Stimulated activated naive CD8-positive, alpha-beta T cell treated with anti-CD3 and anti-CD28 coated beads, Interleukin-15, amount 100 ng/mL, for 72 hours (primary cell): Measurements from ENCODE around the gene BUD23.
"Not testable (repeated sequence)": the region's sequence is repeated elsewhere in the genome, so short reads cannot be mapped to it uniquely, and the experiment has no call there.

Experiments used
- ATAC-seq: fragments of 150-1000 bp; cut with Tn5 transposase; 2 replicates; pipeline ENCODE4 v1.10.0; 2021; ENCODE audit warnings: mild to moderate bottlenecking, moderate library complexity
- DNase-seq, 2 donors: peaks; one replicate each; pipeline ENCODE4 v3.0.0; 2021 to 2022
- H3K27ac Mint-ChIP-seq, 2 donors: one replicate each; pipeline ENCODE4 v1.8.0; 2022; ENCODE audit warnings: mild to moderate bottlenecking in 2 of 2, mixed read lengths in 2 of 2, moderate library complexity in 2 of 2
- H3K27me3 Mint-ChIP-seq: one replicate; pipeline ENCODE4 v1.8.0; 2022; ENCODE audit warnings: mixed read lengths
- H3K4me1 Mint-ChIP-seq: one replicate; pipeline ENCODE4 v1.8.0; 2022; ENCODE audit warnings: mild to moderate bottlenecking, mixed read lengths
- H3K4me3 Mint-ChIP-seq, 2 donors: one replicate each; pipeline ENCODE4 v1.8.0; 2022; ENCODE audit warnings: mild to moderate bottlenecking in 2 of 2, mixed read lengths in 2 of 2, moderate library complexity in 1 of 2
- H3K9me3 Mint-ChIP-seq, 2 donors: one replicate each; pipeline ENCODE4 v1.8.0; 2022; ENCODE audit warnings: mixed read lengths in 2 of 2

The BUD23 gene

DNA sequence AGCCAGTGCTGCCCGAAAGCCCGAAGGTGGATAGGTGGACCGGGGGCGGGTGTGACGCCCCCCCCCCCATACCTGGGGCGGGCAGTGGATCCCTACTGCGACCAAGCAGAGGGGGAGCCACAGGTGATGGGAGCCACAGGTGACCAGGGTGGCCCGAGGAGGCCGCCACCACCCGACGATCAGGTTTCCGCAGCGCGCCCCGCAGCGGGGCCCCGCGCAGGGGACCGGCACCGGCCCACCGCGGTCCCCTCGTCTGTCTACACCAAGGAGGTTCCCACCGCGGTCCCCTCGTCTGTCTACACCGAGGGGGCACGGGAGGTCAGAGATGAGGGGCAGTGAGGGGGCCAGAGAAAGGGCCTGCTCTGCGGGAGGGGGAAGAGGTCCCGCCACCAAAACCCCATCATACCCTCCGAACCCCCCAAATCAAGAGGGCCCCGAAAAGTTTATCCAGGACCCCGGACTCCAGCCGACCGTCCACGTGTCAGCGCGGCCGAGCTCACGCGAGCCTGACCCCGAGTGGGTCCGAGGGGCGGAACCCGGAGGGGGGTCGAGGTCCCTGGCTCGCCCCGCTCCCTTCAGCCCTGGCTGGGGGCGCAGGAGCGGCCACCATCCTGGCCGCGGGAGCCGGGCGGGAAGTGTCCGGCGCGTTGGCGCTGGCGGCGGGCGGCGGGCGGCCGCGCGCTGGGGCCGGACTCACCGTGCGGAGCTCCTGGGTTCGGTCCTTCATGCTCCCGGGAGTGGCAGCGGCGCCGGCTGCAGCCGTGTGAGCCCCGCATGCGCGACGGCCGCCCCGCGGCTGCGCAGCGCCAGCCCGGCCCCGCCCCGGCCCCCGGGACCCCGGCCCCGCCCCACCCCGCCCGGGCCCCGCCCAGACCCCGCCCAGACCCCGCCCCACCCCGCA, 35.8 kb downstream of the BUD23 start, which contains the start of gene STX1A:
Gene STX1A (minus strand): TSS at position 765 of the 901 bp plus-strand sequence. CDS start 38 bp downstream, at position 727.
- ATAC-seq: peak; percentile 75
- peak; percentile 68 to 77 for DNase-seq
- Mint-ChIP-seq H3K9me3 (no peaks in the 10 kb centered on the region), H3K27ac (peak within 1 kb of the TSS; percentile 29 to 72), H3K27me3 (peaks cover 19% of the 10 kb centered on the region), H3K4me1 (peaks cover 42% of the 10 kb centered on the region), H3K4me3 (peak within 1 kb of the TSS; percentile 80 to 86)

DNA sequence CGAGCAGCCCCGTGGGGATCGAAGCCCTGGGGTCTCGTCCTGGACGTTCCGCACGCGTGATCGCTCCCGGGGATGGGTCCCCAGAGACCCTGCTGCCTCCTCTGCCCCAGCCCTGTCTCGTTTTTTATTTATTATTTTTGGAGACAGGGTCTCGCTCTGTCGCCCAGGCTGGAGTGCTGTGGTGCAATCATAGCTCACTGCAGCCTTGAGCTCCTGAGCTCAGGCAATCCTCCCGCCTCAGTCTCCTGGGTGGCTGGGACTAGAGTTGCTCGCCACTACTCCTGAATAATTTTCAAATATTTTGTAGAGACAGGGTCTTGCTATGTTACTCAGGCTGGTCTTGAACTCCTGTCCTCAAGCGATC, 36.4 kb downstream of the BUD23 start:
- Mint-ChIP-seq H3K9me3 (no peaks in the 10 kb centered on the region), H3K27me3 (peaks cover 22% of the 10 kb centered on the region), H3K4me3 (peak overlapping the region; percentile 52 to 74), H3K4me1 (peaks cover 42% of the 10 kb centered on the region), H3K27ac (peak overlapping the region in 1 of 2 donors; percentile 72)
- ATAC-seq (no peak), DNase-seq (no peak)

DNA sequence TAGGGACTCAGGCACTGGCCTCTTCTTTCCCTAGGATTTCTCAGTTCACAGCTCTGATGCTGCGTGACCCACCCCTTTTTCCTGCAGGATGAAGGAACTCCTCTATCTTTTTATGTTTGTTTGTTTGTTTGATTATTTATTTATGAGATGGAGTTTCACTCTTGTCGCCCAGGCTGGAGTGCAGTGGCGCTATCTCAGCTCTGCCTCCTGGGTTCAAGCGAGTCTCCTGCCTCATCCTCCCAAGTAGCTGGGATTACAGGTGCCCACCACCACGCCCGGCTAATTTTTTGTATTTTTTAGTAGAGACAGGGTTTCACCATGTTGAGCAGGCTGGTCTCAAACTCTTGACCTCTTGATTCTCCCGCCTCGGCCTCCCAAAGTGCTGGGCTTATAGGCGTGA, 37.0 kb downstream of the BUD23 start:
- Mint-ChIP-seq H3K4me3 (peak overlapping the region; percentile 52 to 74), H3K4me1 (peaks cover 40% of the 10 kb centered on the region), H3K27ac (peak overlapping the region in 1 of 2 donors; percentile 29), H3K27me3 (peaks cover 26% of the 10 kb centered on the region)
- H3K9me3 Mint-ChIP-seq, ATAC-seq, DNase-seq: not testable (repeated sequence)

DNA sequence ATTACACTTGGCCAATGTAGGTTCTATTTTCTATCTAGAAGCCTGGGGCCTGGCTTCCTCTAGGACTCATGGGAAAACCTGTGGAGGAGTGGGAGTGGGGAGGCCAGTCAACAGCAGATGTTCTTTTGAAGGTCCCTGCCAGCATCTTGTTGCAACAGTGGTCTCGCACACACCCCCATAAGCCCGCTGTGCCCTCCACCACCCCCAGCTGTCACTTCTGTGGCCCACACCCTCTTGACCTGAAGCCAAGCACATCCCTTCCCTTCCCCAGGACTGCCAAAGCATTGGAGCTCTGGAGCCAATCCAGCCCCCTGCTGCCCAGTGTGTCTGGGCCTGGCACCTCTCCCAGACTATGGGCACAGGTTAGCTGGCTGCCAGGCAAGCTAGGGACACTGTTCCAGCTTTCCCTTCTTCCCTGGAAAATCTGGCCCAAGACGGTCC, 38.0 kb downstream of the BUD23 start:
- Mint-ChIP-seq H3K9me3 (no peaks in the 10 kb centered on the region), H3K27me3 (peaks cover 26% of the 10 kb centered on the region), H3K27ac (no peak overlapping the region), H3K4me3 (no peak overlapping the region), H3K4me1 (peaks cover 31% of the 10 kb centered on the region)
- ATAC-seq (no peak), DNase-seq (no peak)

DNA sequence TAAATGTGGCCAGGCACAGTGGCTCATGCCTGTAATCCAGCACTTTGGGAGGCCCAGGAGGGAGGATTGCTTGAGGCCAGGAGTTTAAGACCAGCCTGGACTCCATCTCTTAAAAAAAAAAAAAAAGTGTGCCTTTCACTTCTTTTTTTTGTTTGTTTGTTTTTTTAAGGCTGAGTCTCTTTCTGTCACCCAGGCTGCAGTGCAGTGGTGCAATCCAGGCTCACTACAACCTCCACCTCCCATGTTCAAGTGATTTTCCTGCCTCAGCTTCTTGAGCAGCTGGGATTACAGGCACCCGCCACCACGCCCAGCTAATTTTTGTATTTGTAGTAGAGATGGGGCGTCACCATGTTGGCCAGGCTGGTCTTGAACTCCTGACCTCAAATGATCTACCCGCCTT, 38.8 kb downstream of the BUD23 start:
- not testable (repeated sequence) for DNase-seq, ATAC-seq, H3K9me3 Mint-ChIP-seq, H3K4me3 Mint-ChIP-seq, H3K27ac Mint-ChIP-seq
- peaks cover 26% of the 10 kb centered on the region for H3K27me3 Mint-ChIP-seq
- peaks cover 24% of the 10 kb centered on the region for H3K4me1 Mint-ChIP-seq

DNA sequence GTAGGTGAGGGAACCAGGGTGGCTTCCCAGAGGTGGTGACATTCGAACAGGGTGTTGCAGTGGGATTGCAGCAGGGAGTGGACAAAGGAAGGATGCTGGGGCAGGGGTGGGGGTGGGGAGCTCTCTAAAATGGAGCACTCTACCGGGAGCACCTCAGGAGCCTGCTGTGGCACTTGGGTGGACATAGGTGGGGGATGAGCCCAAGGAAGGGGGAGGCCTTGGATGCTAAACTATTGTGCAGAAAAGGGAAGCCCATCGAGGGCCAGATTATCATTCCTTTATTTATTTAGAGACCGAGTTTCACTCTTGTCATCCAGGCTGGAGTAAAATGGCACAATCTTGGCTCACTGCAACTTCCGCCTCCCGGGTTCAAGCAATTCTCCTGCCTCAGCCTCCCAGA, 39.4 kb downstream of the BUD23 start:
- DNase-seq (no peak), ATAC-seq (no peak)

DNA sequence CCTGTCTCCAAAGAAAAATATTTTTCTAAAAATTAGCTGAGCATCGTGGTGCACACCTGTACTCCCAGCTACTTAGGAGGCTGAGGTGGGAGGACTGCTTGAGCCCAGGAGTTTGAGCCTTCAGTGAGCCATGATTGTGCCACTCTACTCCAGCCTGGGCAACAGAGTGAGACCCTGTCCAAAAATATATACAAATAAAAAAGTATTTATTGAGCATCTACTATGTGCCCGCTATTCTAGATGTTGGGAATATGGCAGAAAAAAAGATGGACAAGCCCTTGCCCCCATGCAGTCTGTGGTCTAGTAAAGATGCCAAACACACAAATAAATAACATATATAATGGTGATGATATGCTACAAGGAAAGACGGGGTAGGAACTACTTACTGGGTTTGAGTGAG, 40.4 kb downstream of the BUD23 start:
- H3K27me3 Mint-ChIP-seq: peaks cover 36% of the 10 kb centered on the region
- H3K9me3 Mint-ChIP-seq: no peaks in the 10 kb centered on the region
- H3K4me3 Mint-ChIP-seq: no peak overlapping the region
- peaks cover 7% of the 10 kb centered on the region for H3K4me1 Mint-ChIP-seq
- DNase-seq: no peak
- H3K27ac Mint-ChIP-seq: no peak overlapping the region
- ATAC-seq: no peak

More for the DNA sequence above, 39.4 kb downstream of the BUD23 start:
- H3K9me3 Mint-ChIP-seq: no peaks in the 10 kb centered on the region
- peaks cover 26% of the 10 kb centered on the region for H3K27me3 Mint-ChIP-seq
- H3K27ac Mint-ChIP-seq: no peak overlapping the region
- no peak overlapping the region for H3K4me3 Mint-ChIP-seq
- peaks cover 18% of the 10 kb centered on the region for H3K4me1 Mint-ChIP-seq

DNA sequence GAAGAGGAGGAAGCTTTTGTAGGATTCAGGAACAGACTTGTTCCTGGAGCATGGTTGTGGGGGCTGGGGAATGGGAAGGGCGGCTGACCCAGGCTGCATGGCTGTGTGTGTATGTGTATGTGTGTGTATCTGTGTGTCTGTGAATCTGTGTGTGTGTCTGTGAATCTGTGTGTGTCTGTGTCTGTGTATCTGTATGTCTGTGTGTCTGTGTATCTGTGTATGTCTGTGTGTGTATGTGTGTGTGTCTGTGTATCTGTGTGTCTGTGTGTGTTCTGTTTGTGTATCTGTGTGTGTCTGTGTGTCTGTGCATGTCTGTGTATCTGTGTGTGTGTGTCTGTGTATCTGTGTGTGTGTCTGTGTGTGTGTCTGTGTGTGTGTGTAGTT, 42.7 kb downstream of the BUD23 start:
- Mint-ChIP-seq H3K4me1 (no peaks in the 10 kb centered on the region), H3K27me3 (peaks cover 24% of the 10 kb centered on the region), H3K4me3 (no peak overlapping the region), H3K9me3 (no peaks in the 10 kb centered on the region), H3K27ac (no peak overlapping the region)
- ATAC-seq: peak; percentile 54
- no peak for DNase-seq

DNA sequence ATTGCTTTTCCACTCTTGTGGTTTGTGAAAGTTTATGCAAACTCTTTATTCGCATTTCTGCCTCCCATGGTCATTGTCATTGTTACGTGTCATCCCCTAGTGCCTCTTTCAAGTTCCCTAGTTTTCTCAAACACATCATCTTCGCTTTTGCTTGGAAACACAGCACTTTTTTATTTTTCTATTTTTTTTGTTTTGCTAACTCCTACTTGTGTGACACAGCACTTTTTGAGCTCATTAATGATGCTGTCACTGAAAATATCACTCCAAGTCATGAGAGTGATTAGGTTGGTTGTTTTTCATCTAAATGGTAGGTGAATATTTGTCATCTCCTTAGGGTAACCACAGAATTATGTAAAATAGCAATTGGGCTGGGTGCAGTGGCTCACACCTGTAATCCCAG, 44.6 kb downstream of the BUD23 start:
- Mint-ChIP-seq H3K4me1 (no peaks in the 10 kb centered on the region), H3K9me3 (no peaks in the 10 kb centered on the region), H3K4me3 (no peak overlapping the region), H3K27ac (no peak overlapping the region), H3K27me3 (peaks cover 19% of the 10 kb centered on the region)
- DNase-seq: no peak
- no peak for ATAC-seq

DNA sequence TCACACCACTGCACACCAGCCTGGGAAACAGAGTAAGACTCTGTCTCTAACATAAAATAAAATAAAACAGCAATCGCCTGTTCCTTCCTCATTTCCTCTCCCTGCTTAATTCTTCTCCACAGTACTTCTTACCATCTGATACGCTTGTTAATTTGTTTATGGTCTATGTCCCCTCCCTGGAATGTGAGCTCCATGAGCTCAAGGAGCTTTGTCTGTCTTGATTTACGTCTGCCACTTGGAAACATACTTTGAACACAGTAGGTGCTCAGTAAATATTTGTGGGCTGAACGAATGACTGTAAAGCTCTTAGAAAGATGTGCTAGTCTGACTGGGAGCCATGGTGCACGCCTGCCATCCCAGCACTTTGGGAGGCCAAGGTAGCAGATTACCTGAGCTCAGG, 45.2 kb downstream of the BUD23 start:
- H3K4me3 Mint-ChIP-seq: no peak overlapping the region
- H3K9me3 Mint-ChIP-seq: no peaks in the 10 kb centered on the region
- peaks cover 19% of the 10 kb centered on the region for H3K27me3 Mint-ChIP-seq
- no peaks in the 10 kb centered on the region for H3K4me1 Mint-ChIP-seq
- DNase-seq: no peak
- no peak for ATAC-seq
- H3K27ac Mint-ChIP-seq: no peak overlapping the region

DNA sequence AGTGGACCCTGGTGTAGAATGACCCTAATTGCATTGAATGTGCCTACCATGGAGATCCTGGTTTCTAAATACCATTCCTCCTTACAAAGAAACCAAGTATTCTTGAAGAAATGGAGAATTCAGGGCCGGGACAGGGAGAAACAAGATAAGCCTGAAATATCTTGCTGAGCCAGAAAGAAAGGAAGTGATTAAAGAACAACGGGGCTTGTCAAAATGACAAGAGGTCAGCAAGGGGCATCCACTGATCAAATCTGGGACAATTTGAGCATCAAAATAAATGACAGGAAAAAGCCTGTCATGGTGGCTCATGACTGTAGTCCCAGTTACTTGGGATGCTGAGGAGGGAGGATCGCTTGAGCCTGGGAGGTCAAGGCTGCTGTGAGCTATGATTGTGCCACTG, 47.1 kb downstream of the BUD23 start:
- H3K27ac Mint-ChIP-seq: peak overlapping the region in 1 of 2 donors; percentile 5
- H3K4me3 Mint-ChIP-seq: no peak overlapping the region
- no peaks in the 10 kb centered on the region for H3K9me3 Mint-ChIP-seq
- H3K27me3 Mint-ChIP-seq: peaks cover 11% of the 10 kb centered on the region
- H3K4me1 Mint-ChIP-seq: peaks cover 10% of the 10 kb centered on the region
- no peak for ATAC-seq
- DNase-seq: no peak

DNA sequence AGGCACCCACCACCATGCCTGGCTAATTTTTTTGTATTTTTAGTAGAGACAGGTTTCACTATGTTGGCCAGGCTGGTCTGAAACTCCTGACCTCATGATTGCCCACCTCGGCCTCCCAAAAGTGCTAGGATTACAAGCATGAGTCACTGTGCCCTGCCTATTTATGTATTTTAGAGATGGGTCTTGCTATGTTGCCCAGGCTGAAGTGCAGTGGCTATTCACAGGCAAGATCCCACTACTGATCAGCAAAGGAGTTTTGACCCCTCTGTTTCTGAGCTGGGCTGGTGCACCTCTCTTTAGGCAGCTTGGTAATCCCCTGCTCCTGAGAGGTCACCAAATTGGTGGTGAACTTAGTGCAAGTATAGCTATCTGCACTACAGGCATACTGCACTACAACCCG, 49.0 kb downstream of the BUD23 start:
- Mint-ChIP-seq H3K27ac (no peak overlapping the region), H3K9me3 (no peaks in the 10 kb centered on the region), H3K27me3 (peaks cover 11% of the 10 kb centered on the region), H3K4me3 (no peak overlapping the region), H3K4me1 (peaks cover 22% of the 10 kb centered on the region)
- no peak for DNase-seq
- no peak for ATAC-seq

DNA sequence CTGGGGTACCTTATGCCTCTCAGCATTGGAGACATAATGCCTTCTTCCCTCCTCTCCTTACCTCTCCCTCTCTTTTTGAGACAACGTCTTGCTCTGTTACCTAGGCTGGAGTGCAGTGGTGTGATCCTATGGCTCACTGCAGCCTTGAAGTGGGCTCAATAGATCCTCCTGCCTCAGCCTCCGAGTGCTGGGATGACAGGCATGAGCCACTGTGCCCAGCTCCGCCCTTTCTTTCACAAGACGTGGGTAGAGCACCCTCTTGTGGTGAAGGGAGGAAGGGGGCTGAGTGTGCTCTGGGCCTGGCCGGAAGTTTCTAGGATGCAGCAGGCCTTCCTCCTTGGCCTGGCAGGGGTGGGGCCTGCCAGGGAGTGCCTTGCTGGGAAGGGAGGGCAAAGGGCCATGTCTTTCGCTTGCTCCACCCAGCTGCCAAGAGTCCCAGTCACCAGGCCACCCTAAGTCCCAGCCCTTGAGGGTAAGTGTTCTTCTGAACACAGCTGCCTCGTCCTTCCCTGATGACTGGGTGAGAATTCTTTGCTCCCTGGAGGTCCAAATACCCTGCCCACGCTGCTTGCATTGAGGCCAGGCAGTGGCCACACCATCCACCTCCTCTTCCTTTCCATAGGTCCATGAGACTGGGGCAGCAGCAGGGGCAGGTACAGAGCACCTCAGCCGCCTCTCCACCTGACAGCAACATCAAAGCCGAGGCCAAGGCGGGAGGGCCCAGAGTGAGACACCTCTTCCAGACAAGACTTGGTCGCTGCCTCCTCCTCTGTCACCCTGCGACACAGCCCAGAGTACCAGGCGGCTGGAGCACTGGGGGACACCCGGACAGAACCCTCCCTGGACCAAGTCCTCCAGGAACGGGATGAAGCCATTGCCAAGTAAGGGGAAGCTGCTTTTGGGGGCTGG, 51.5 kb downstream of the BUD23 start:
- Mint-ChIP-seq H3K9me3 (no peaks in the 10 kb centered on the region), H3K27ac (no peak overlapping the region), H3K4me3 (no peak overlapping the region), H3K4me1 (peaks cover 30% of the 10 kb centered on the region), H3K27me3 (no peaks in the 10 kb centered on the region)
- DNase-seq: peak; percentile 82 to 84
- peak; percentile 66 for ATAC-seq

DNA sequence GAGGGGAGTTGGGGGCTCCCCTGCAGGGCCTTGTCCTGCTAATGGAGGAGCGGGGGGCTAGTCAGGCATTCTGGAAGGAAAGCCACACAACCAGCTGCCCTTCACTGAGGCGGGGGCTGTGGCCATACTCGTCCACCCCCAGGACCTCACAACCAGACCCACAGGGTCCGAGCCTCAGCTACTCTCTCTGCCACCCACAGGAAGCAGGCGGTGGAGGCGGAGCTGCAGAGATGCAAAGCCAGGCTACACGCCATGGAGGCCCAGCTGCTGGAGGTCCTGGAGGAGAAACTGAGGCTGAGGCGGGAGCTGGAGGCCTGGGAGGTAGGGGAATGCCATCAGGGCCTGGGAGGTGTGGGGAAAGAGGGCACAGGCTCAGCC, 52.1 kb downstream of the BUD23 start:
- ATAC-seq (no peak), DNase-seq (no peak)
- H3K4me3 Mint-ChIP-seq: no peak overlapping the region
- no peaks in the 10 kb centered on the region for H3K9me3 Mint-ChIP-seq
- H3K27ac Mint-ChIP-seq: no peak overlapping the region
- H3K4me1 Mint-ChIP-seq: peaks cover 30% of the 10 kb centered on the region
- H3K27me3 Mint-ChIP-seq: no peaks in the 10 kb centered on the region

DNA sequence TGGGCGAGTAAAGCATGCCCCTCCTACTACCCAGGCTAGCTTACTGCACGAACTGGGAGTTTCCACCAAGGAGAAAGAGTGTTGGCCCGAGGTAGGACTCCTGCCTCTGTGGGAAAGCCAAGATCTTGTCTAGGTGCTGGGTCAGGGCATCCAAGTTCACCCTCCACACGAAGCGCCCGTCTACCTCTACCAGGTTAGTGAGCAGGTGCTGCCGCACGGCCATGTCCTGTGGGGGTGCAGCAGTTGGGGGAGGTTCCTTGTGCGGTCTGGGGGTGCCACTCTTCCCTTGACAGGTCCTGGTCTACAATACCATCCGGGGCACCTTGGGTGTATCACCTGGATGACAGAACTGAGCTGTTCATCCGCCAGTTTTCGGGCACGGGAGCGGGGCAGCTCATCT, 53.5 kb downstream of the BUD23 start:
- no peak overlapping the region for H3K27ac Mint-ChIP-seq
- no peak for DNase-seq

More for the DNA sequence above, 53.5 kb downstream of the BUD23 start:
- H3K4me1 Mint-ChIP-seq: peaks cover 30% of the 10 kb centered on the region
- no peaks in the 10 kb centered on the region for H3K9me3 Mint-ChIP-seq
- ATAC-seq: no peak
- H3K27me3 Mint-ChIP-seq: no peaks in the 10 kb centered on the region
- peak overlapping the region in 1 of 2 donors; percentile 31 for H3K4me3 Mint-ChIP-seq
